ENCODE measurements around the gene DRAXIN. TPM values are rescaled to one million over a fixed set of nuclear protein-coding genes. Genes with fewer than 3 reads are reported as not detected.

Gene DRAXIN
- polyA plus RNA-seq, result 33.5 and 35.5 TPM in 2 replicates
- polyA minus RNA-seq, result 69.0 and 75.7 TPM in 2 replicates

- H4K20me1 ChIP-seq (ENCODE audit: insufficient read depth), result no peaks in the 10 kb centered on the region
- H3K4me2 ChIP-seq (ENCODE audit: low read length), result peak within 1 kb of the TSS; percentile 89
- H3K27me3 ChIP-seq (ENCODE audit: insufficient read depth, low read depth, low read length), result no peaks in the 10 kb centered on the region
- H3K9ac ChIP-seq (ENCODE audit: low read length), result peak within 1 kb of the TSS; percentile 90
- peaks cover 30% of the 10 kb centered on the region for H3K79me2 ChIP-seq (replicated peaks; ENCODE audit: insufficient read depth, low read length)
- no peaks in the 10 kb centered on the region for H3K9me2 ChIP-seq (ENCODE audit: insufficient read depth, low read length)
- TF ChIP-seq EP300 (conservative IDR thresholded peaks at IDR 0.05; ENCODE audit: poor library complexity, severe bottlenecking) (no peak), TAF1 (IDR thresholded peaks at IDR 0.05; ENCODE audit: low read depth) (no peak), RAD21 (conservative IDR thresholded peaks at IDR 0.05) (no peak), CTCF (IDR thresholded peaks at IDR 0.05; ENCODE audit: poor library complexity, severe bottlenecking) (no peak), MXI1 (conservative IDR thresholded peaks at IDR 0.05; ENCODE audit: poor library complexity, severe bottlenecking) (peak; percentile 40), SMC3 (conservative IDR thresholded peaks at IDR 0.05; ENCODE audit: poor library complexity) (no peak), REST (IDR thresholded peaks at IDR 0.05; ENCODE audit: borderline replicate concordance) (no peak), POLR2AphosphoS5 (IDR thresholded peaks at IDR 0.05) (peak; percentile 68), EZH2 (IDR thresholded peaks at IDR 0.05; ENCODE audit: borderline replicate concordance, insufficient read depth, low read length, poor library complexity, severe bottlenecking) (no peak)
- no peaks in the 10 kb centered on the region for H3F3A ChIP-seq (ENCODE audit: insufficient read depth, low read length, poor library complexity, severe bottlenecking)
- peak within 1 kb of the TSS; percentile 78 for H3K27ac ChIP-seq (ENCODE audit: low read length)
- peak within 1 kb of the TSS; percentile 88 for H3K4me3 ChIP-seq (ENCODE audit: low read length)
- no peaks in the 10 kb centered on the region for H3K36me3 ChIP-seq (ENCODE audit: insufficient read depth, low read length)
- no peaks in the 10 kb centered on the region for H3K9me3 ChIP-seq (ENCODE audit: low read length)
- H2AFZ ChIP-seq (ENCODE audit: low read depth, low read length), result peak within 1 kb of the TSS; percentile 83
Observed at GRCh38 chr1:11691302-11691914, at the start of gene DRAXIN. TSS of gene DRAXIN (plus strand) at chr1:11691710. CDS start at chr1:11706259, 14,549 bp downstream.

- no peaks in the 10 kb centered on the region for H3K9me2 ChIP-seq (ENCODE audit: insufficient read depth, low read length)
- H3F3A ChIP-seq (ENCODE audit: insufficient read depth, low read length, poor library complexity, severe bottlenecking), result no peaks in the 10 kb centered on the region
- no peak for TF ChIP-seq POLR2AphosphoS5 (IDR thresholded peaks at IDR 0.05)
- TF ChIP-seq CTCF (IDR thresholded peaks at IDR 0.05; ENCODE audit: poor library complexity, severe bottlenecking), result no peak
- no peak for TF ChIP-seq RAD21 (conservative IDR thresholded peaks at IDR 0.05)
- TF ChIP-seq EP300 (conservative IDR thresholded peaks at IDR 0.05; ENCODE audit: poor library complexity, severe bottlenecking), result no peak
- no peak for TF ChIP-seq TAF1 (IDR thresholded peaks at IDR 0.05; ENCODE audit: low read depth)
- TF ChIP-seq MXI1 (conservative IDR thresholded peaks at IDR 0.05; ENCODE audit: poor library complexity, severe bottlenecking), result no peak
- no peak for TF ChIP-seq EZH2 (IDR thresholded peaks at IDR 0.05; ENCODE audit: borderline replicate concordance, insufficient read depth, low read length, poor library complexity, severe bottlenecking)
- no peak for TF ChIP-seq REST (IDR thresholded peaks at IDR 0.05; ENCODE audit: borderline replicate concordance)
- no peak for TF ChIP-seq SMC3 (conservative IDR thresholded peaks at IDR 0.05; ENCODE audit: poor library complexity)
- no peak overlapping the region for H3K4me3 ChIP-seq (ENCODE audit: low read length)
- no peaks in the 10 kb centered on the region for H3K36me3 ChIP-seq (ENCODE audit: insufficient read depth, low read length)
- no peaks in the 10 kb centered on the region for H4K20me1 ChIP-seq (ENCODE audit: insufficient read depth)
- no peaks in the 10 kb centered on the region for H3K79me2 ChIP-seq (replicated peaks; ENCODE audit: insufficient read depth, low read length)
- H3K27me3 ChIP-seq (ENCODE audit: insufficient read depth, low read depth, low read length), result no peaks in the 10 kb centered on the region
- H2AFZ ChIP-seq (ENCODE audit: low read depth, low read length), result no peak overlapping the region
- no peaks in the 10 kb centered on the region for H3K9me3 ChIP-seq (ENCODE audit: low read length)
- no peak overlapping the region for H3K4me2 ChIP-seq (ENCODE audit: low read length)
- no peak overlapping the region for H3K27ac ChIP-seq (ENCODE audit: low read length)
- no peak overlapping the region for H3K9ac ChIP-seq (ENCODE audit: low read length)
Observed at GRCh38 chr1:11641776-11642305, 49.7 kb upstream of the DRAXIN start.

All from neural cell (in vitro differentiated cells).